ENCODE measurements around the gene TULP1.
A peak's percentile ranks its signal among the peaks of the same experiment; 100 is the strongest.

Gene TULP1

GRCh38 chr6:35454391-35455110 is 58.1 kb downstream of the TULP1 start:
- no peak for DNase-seq

- DNase-seq: no peak
These were observed 59.5 kb downstream of the TULP1 start for GRCh38 chr6:35453236-35453635.

- peak; percentile 89 for DNase-seq
These were observed 60.3 kb downstream of the TULP1 start, which contains the start of gene FANCE for GRCh38 chr6:35452183-35453090. Gene FANCE, plus strand, starts transcription at chr6:35452338. Its CDS starts 208 bp downstream, at chr6:35452546.

- no peak for DNase-seq
These were observed 61.1 kb downstream of the TULP1 start for GRCh38 chr6:35451354-35452182.

- peak; percentile 76 for DNase-seq
These were observed 63.3 kb downstream of the TULP1 start for GRCh38 chr6:35449287-35449881.

- no peak for DNase-seq
These were observed 64.5 kb downstream of the TULP1 start for GRCh38 chr6:35448191-35448590.

Measured in amniotic stem cell (primary cell).